HG02885 (cell line): ENCODE data around the gene ZBTB18.

Experiments
- ATAC-seq: cut with Tn5 transposase; IDR thresholded peaks from one replicate; pipeline ENCODE4 v1.9.1; 2021; ENCODE audit warnings: mild to moderate bottlenecking; ENCODE audit not compliant: unreplicated experiment, poor library complexity

ZBTB18 gene

GRCh38 chr1:244102468-244102867 lies 51.4 kb downstream of the ZBTB18 start:
- ATAC-seq: no peak

- ATAC-seq: no peak
These were observed 53.4 kb downstream of the ZBTB18 start for GRCh38 chr1:244104309-244105060.

- no peak for ATAC-seq
These were observed 55.1 kb downstream of the ZBTB18 start for GRCh38 chr1:244106176-244106575.
